ENCODE data around the gene CCDC8.

Gene CCDC8

DNA sequence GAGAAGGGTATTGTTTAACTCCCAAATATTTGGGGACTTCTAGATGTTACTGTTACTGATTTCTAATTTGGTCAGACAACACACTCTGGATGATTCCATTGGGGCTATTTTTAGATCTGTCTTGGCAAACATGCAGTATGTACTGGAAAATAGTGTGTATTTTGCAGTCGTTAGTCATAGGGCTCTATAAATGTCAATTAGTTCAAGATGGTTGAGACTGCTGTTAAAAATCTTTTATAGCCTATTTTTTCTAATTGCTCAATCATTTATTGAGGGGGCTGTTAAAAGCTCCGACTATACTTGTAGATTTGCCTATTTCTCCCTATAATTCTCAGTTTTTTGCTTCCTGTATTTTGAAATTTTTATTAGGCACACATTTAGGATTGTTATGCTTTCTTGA lies 35.1 kb downstream of the CCDC8 start:
- TF ChIP-seq, protein P1, sequence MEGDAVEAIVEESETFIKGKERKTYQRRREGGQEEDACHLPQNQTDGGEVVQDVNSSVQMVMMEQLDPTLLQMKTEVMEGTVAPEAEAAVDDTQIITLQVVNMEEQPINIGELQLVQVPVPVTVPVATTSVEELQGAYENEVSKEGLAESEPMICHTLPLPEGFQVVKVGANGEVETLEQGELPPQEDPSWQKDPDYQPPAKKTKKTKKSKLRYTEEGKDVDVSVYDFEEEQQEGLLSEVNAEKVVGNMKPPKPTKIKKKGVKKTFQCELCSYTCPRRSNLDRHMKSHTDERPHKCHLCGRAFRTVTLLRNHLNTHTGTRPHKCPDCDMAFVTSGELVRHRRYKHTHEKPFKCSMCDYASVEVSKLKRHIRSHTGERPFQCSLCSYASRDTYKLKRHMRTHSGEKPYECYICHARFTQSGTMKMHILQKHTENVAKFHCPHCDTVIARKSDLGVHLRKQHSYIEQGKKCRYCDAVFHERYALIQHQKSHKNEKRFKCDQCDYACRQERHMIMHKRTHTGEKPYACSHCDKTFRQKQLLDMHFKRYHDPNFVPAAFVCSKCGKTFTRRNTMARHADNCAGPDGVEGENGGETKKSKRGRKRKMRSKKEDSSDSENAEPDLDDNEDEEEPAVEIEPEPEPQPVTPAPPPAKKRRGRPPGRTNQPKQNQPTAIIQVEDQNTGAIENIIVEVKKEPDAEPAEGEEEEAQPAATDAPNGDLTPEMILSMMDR (IDR thresholded peaks at IDR 0.05): no peak

DNA sequence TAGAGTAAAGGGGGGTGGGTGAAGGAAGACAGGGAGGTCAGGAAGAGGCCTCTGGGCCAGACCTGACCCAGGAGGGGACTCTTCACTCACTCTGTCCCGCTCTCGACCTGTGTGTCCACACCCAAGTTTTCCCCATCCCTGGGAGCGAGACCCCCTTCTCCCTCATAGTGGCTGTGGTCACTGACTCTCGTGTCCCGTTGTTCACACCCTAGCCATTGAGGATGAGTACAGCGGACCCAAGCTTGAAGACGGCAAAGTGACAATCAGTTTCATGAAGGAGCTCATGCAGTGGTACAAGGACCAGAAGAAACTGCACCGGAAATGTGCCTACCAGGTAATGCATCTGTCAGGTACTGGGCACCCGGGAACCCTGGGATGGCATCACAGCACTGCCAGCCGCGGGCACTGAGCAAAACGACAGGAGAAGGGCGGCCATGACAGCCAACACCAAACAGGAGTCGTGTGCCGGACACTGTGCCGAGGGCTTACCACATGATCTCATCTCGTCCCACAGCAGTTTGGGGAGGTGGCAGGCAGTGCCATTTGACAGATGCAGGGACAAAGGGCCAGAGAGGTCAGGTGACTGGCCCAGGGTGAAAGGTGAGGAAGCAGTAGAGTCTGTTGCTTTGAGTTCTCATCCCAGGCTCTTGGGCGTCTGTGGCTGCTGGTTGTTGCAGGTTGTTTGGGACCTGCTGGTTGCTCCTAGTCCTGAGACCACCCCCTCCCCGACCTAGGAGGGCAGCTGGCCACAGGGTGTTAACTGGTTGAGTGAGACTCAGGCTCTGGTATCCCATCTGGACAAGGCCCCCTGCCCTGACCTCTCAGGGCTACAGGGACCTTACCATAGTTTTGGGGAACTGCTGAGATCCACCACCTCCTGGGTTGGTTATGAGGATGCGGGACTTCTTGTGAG lies 36.9 kb downstream of the CCDC8 start:
- TF ChIP-seq, protein P1 (IDR thresholded peaks at IDR 0.05): no peak

DNA sequence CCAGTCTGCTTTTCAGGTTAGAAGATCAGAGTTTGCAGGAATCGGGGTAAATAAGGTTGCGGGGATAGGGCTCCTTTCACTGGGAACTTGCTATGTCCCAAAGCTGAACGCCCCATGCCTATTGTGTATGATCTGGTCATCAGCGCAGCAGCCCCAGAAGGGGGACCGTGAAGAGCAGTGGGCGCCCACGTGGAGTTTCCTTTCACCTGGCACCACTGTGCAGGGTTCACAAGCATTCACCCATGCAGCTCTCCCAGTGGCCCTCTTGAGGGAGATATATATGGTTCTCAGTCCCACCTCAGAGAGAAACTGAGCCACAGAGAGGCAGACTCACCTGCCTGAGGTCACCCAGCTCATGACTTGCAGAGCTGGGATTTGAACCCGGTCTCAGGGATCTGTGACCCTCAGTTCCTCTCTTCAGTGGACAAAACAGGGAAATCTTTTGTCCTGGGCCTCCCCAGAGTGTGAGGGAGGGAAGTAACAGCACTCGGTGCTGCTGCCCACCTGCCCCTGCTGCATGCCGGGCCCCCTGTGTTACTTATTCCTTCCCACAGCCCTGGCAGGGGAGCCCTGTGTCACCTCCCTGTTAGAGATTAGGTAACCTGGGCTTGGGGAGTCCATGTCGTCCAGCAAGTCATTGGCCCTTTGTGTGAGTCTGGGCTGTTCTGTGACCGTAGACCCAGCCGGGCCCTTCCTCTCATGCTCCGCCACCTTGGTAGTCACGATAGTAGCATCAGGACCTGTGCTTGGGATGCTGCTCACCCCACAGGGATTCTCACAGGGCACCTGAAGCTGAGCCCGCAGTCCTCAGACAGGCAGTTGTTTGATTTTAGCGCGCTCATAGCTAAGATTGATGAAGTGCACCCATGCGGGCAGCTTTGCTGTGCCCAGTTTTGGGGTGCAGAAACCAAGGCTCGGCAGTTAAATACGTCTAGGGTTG lies 38.6 kb downstream of the CCDC8 start:
- TF ChIP-seq, protein P1 (IDR thresholded peaks at IDR 0.05): no peak

DNA sequence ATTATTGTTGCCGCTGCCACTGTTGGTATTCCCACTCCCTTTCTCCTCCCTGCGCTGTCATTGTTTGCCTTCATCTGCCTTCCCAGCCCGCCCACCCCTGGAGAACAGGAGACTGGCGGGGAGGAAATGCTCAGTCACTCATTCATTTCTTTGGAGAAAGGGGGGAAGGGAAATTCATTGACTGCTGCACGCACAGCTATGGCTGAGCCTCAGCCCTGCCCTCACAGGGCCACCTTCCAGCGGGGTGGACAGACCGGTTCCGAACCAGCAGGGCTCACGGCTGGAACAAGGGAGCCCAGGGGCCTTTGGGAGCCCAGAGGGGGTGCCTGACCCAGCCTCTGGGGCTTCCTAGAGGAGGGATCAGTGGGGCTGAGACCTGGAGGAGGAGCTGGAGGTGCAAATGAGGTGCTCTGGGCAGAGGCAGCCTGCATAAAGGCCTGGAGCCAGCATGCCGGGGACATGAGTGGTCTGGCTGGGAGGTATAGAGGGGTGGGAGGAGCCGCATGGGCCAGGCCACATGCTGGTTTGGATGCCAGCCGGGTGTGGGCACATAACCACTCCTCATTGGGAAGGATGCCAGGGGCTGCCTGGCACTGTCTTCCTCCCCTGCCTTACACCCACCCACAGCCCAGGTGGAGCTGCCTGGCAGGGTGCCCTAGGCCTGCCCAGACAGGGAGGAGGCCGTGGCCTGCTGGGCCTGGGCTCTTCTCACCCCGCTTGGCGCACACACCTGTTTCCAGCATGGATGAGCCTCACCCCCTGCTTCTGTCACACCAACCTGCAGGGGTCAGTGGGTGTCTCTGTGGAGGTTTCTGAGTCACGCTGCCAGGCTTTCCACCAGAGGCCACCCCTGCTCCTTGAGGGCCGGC lies 39.6 kb downstream of the CCDC8 start:
- TF ChIP-seq, protein P1 (IDR thresholded peaks at IDR 0.05): no peak

DNA sequence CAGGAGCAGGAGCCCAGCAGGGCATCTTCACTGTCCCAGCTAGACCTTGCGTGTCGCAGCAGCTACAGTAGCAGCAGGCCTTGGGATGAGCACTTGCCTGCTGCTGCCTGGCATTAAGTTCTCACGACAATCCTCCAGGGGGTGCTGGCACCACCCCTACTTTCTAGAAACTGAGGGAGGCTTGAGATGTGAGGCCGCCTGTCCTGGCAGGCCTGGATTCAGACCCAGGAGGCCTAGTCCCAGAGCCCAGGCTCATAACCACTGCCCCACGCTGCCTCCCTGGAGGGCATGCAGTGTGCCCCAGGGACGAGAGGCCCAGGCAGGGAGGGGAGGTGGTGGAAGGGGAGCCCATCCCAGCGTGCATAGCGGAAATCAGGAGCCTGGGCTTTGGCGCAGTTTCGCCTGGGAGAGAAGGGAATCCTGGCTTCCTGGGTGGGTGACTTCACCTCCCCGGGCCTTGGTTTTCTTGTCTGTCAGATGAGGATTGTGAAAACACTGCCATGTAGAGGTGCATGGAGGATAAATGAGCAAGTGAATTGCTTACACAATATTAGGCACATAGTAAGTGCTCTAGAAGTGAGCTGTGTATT lies 40.4 kb downstream of the CCDC8 start:
- TF ChIP-seq, protein P1 (IDR thresholded peaks at IDR 0.05): no peak

DNA sequence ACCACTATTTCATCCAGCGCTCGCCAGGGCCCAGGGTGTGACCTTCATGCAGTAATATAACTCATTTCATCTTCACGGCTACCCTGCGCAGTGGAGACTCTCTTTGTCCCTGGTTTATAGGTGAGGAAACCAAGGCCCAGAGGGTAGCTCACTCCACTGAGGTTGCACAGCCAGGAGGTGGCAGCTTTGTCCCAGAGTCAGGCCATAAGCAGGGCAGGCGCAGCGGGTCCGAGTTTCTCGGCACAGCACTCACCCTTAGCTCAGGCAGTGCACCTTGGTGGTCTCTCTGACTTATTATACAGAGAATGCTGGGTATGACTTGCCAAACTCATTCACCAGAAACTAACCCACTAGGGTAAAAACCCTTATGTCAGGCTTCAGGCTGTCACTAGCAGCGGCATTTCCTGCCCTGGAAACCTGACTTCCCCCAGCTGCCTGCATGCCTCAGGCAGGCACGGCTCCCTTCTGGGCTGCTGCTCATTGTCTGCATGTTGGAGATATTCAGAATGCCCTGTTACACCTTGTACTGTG lies 41.9 kb downstream of the CCDC8 start:
- TF ChIP-seq, protein P1 (IDR thresholded peaks at IDR 0.05): no peak

Measured in LNCAP (cell line).